ENCODE results near the gene TBRG1. TPM values are rescaled to one million over a fixed set of nuclear protein-coding genes. Genes with fewer than 3 reads are reported as not detected.
A peak's percentile ranks its signal among the peaks of the same experiment; 100 is the strongest.

TBRG1 gene
- total and polyA plus RNA-seq, 2 of the 8 experiments (the other 6 are each of a cell fraction or from before 2014, with no cell fraction given): 16.3 to 26.7 TPM

- no peak overlapping the region for H4K91ac ChIP-seq (replicated peaks; ENCODE audit: insufficient read length, low read length)
- no peak overlapping the region for H2AK5ac ChIP-seq (ENCODE audit: low read depth, low read length)
- H3K79me1 ChIP-seq (ENCODE audit: low read depth, low read length): no peaks in the 10 kb centered on the region
- ChIA-PET POLR2A (ENCODE audit: partially characterized antibody) (no interaction called here), CTCF (ENCODE audit: partially characterized antibody) (interaction anchor here (0.6 kb wide), 1 partner anchor 58 kb away, joined by 3 read pairs; no protein-coding TSS in a partner anchor)
- TF ChIP-seq JUND (IDR thresholded peaks at IDR 0.05; ENCODE audit: low read length) (no peak), MAFK (IDR thresholded peaks at IDR 0.05; ENCODE audit: low read depth, low read length) (peak; percentile 96), RFX5 (IDR thresholded peaks at IDR 0.05; ENCODE audit: borderline replicate concordance, low read depth, low read length) (no peak)
- no peak overlapping the region for H2AFZ ChIP-seq (ENCODE audit: low read length)
- H2BK120ac ChIP-seq (replicated peaks; ENCODE audit: low read depth, low read length): no peak overlapping the region
- no peak overlapping the region for H2BK5ac ChIP-seq (ENCODE audit: low read depth, low read length)
- no peak overlapping the region for H3K4me3 ChIP-seq (ENCODE audit: extremely low read depth in 1 of 4, insufficient read depth in 2 of 4, low read depth in 3 of 4, low read length in 4 of 4)
- no peak overlapping the region for H4K5ac ChIP-seq (ENCODE audit: insufficient read length, low read depth, low read length)
- DNase-seq (ENCODE audit: low read depth in 1 of 2, low spot score in 2 of 2) (no peak), FAIRE-seq (no peak)
- H3K4me1 ChIP-seq (replicated peaks in 1 of 4; ENCODE audit: control insufficient read depth in 3 of 4, insufficient read depth in 4 of 4, low read length in 3 of 4): no peaks in the 10 kb centered on the region
- no peak overlapping the region for H2BK15ac ChIP-seq (ENCODE audit: low read length)
- H3K79me2 ChIP-seq (ENCODE audit: control insufficient read depth in 1 of 2, insufficient read depth in 2 of 2, low read length in 2 of 2): no peaks in the 10 kb centered on the region
- no peaks in the 10 kb centered on the region for H3K36me3 ChIP-seq (ENCODE audit: control insufficient read depth in 2 of 4, insufficient read depth in 4 of 4, low read length in 3 of 4)
- no peaks in the 10 kb centered on the region for H3K27me3 ChIP-seq (replicated peaks in 1 of 4; ENCODE audit: control insufficient read depth in 3 of 4, extremely low read depth in 1 of 4, insufficient read depth in 3 of 4, low read length in 3 of 4)
- no peaks in the 10 kb centered on the region for H3K9me3 ChIP-seq (ENCODE audit: insufficient read depth in 2 of 2, low read depth in 1 of 2, low read length in 1 of 2)
- no peak overlapping the region for H3K23ac ChIP-seq (ENCODE audit: insufficient read length)
- no peaks in the 10 kb centered on the region for H4K20me1 ChIP-seq (replicated peaks in 1 of 2; ENCODE audit: control insufficient read depth in 1 of 2, insufficient read depth in 2 of 2, low read length in 2 of 2)
- H3K56ac ChIP-seq (replicated peaks; ENCODE audit: insufficient read length, low read depth, low read length): no peak overlapping the region
- H3K14ac ChIP-seq (ENCODE audit: insufficient read length): no peak overlapping the region
- H2BK20ac ChIP-seq (ENCODE audit: low read length): no peak overlapping the region
- H3K4me2 ChIP-seq (ENCODE audit: insufficient read depth in 1 of 2, low read depth in 2 of 2, low read length in 2 of 2): no peak overlapping the region
- H4K8ac ChIP-seq (ENCODE audit: extremely low read depth, insufficient read depth, low read length): no peak overlapping the region
- H3K4ac ChIP-seq (replicated peaks; ENCODE audit: insufficient read length, low read depth, low read length): no peak overlapping the region
- no peak overlapping the region for H2BK12ac ChIP-seq (ENCODE audit: low read depth, low read length)
- no peaks in the 10 kb centered on the region for H3K23me2 ChIP-seq (ENCODE audit: low read depth, low read length)
- H3K27ac ChIP-seq (ENCODE audit: low read depth, low read length): no peak overlapping the region
- no peak overlapping the region for H3K9ac ChIP-seq (replicated peaks in 1 of 4; ENCODE audit: extremely low read depth in 1 of 4, low read depth in 3 of 4, low read length in 3 of 4)
- no peak overlapping the region for H3K18ac ChIP-seq (ENCODE audit: extremely low read depth, low read length)
Observed at GRCh38 chr11:124608147-124608546, 14.5 kb upstream of the TBRG1 start.

Measured in H1 (cell line).